HepG2 (cell line): ENCODE measurements around the gene ZBTB9. TPM values are rescaled to one million over a fixed set of nuclear protein-coding genes. Genes with fewer than 3 reads are reported as not detected.

Source experiments
- BORCS8-MEF2B ChIP-seq: sonication (generic); formaldehyde crosslinking; IDR thresholded peaks from 2 replicates; pipeline ENCODE4 v1.8.0; 2022; ENCODE audit warnings: mild to moderate bottlenecking, missing genetic modification reagents
- CENPBD1 ChIP-seq: sonication (generic); formaldehyde crosslinking; IDR thresholded peaks from 2 replicates; pipeline ENCODE4 v1.8.0; 2022; ENCODE audit warnings: missing genetic modification reagents, low read depth, mild to moderate bottlenecking, borderline replicate concordance
- E2F2 ChIP-seq: sonication (generic); formaldehyde crosslinking; IDR thresholded peaks from 2 replicates; pipeline ENCODE4 v1.4.0; 2020; ENCODE audit warnings: missing genetic modification reagents, borderline replicate concordance
- HOXA5 ChIP-seq: sonication (generic); formaldehyde crosslinking; IDR thresholded peaks from 2 replicates; pipeline ENCODE4 v1.4.0; 2020; ENCODE audit warnings: missing genetic modification reagents
- JUN ChIP-seq: sonication (generic); formaldehyde crosslinking; IDR thresholded peaks from 2 replicates; pipeline ENCODE4 v1.4.0; 2020; ENCODE audit warnings: mild to moderate bottlenecking, missing genetic modification reagents
- KDM3A ChIP-seq: IDR thresholded peaks from 2 replicates; pipeline ENCODE4 v1.6.1; 2018; ENCODE audit warnings: low read depth, missing compliant biosample characterization
- MAZ ChIP-seq, 2 experiments: sonication (generic) in 1 of 2; formaldehyde crosslinking in 1 of 2; IDR thresholded peaks; 2 replicates each; pipeline versions ENCODE4 v1.5.0 to v1.6.1; 2012 to 2020; ENCODE audit warnings: low read depth in 2 of 2, mild to moderate bottlenecking in 2 of 2, borderline replicate concordance in 1 of 2, improper control_type of control experiment in 1 of 2, low read length in 1 of 2, missing genetic modification reagents in 1 of 2, moderate library complexity in 1 of 2
- NAIF1 ChIP-seq: sonication (generic); formaldehyde crosslinking; IDR thresholded peaks from 2 replicates; pipeline ENCODE4 v1.5.0; 2020; ENCODE audit warnings: mild to moderate bottlenecking, missing genetic modification reagents, borderline replicate concordance
- NFIC ChIP-seq: IDR thresholded peaks from 2 replicates; pipeline ENCODE4 v1.6.1; 2012; ENCODE audit warnings: mild to moderate bottlenecking, low read length, inconsistent platforms
- RFXANK ChIP-seq: IDR thresholded peaks from 2 replicates; pipeline ENCODE4 v1.6.1; 2016
- RXRA ChIP-seq: sonication (generic); formaldehyde crosslinking; IDR thresholded peaks from 2 replicates; pipeline ENCODE4 v1.5.1; 2020; ENCODE audit warnings: missing genetic modification reagents
- SALL2 ChIP-seq: sonication (generic); formaldehyde crosslinking; IDR thresholded peaks from 2 replicates; pipeline ENCODE4 v1.8.1; 2023; ENCODE audit warnings: mild to moderate bottlenecking, missing genetic modification reagents, inconsistent platforms
- SOX6 ChIP-seq, 2 experiments: fragments of 450-650 bp in 1 of 2; sonication (generic) in 1 of 2; formaldehyde crosslinking in 1 of 2; IDR thresholded peaks; 2 replicates each; pipeline versions ENCODE4 v1.4.0 to v1.6.1; 2017 to 2020; ENCODE audit warnings: antibody characterized with exemption in 1 of 2, mild to moderate bottlenecking in 1 of 2, missing genetic modification reagents in 1 of 2
- ZBTB1 ChIP-seq: sonication (generic); formaldehyde crosslinking; IDR thresholded peaks from 2 replicates; pipeline ENCODE4 v1.4.0; 2020; ENCODE audit warnings: missing genetic modification reagents, borderline replicate concordance
- ZBTB49 ChIP-seq: sonication (generic); formaldehyde crosslinking; IDR thresholded peaks from 2 replicates; pipeline ENCODE4 v1.4.0; 2020; ENCODE audit warnings: missing genetic modification reagents, borderline replicate concordance
- ZFAT ChIP-seq: sonication (generic); formaldehyde crosslinking; conservative IDR thresholded peaks from 2 replicates; pipeline ENCODE4 v1.8.1; 2023; ENCODE audit warnings: missing genetic modification reagents, inconsistent platforms
- ZFP36L1 ChIP-seq: sonication (generic); formaldehyde crosslinking; IDR thresholded peaks from 2 replicates; pipeline ENCODE4 v1.8.0; 2022; ENCODE audit warnings: mild to moderate bottlenecking, missing genetic modification reagents, moderate library complexity
- ZFY ChIP-seq: sonication (generic); formaldehyde crosslinking; IDR thresholded peaks from 2 replicates; pipeline ENCODE4 v1.4.0; 2020; ENCODE audit warnings: missing genetic modification reagents
- ZKSCAN1 ChIP-seq: fragments of 150-350 bp; IDR thresholded peaks from 2 replicates; pipeline ENCODE4 v1.6.1; 2014; ENCODE audit warnings: low read length
- ZNF18 ChIP-seq: sonication (generic); formaldehyde crosslinking; IDR thresholded peaks from 2 replicates; pipeline ENCODE4 v1.8.0; 2022; ENCODE audit warnings: mild to moderate bottlenecking, missing genetic modification reagents; ENCODE audit not compliant: insufficient replicate concordance
- ZNF335 ChIP-seq: sonication (generic); formaldehyde crosslinking; IDR thresholded peaks from 2 replicates; pipeline ENCODE4 v1.4.0; 2020; ENCODE audit warnings: missing genetic modification reagents
- ZNF572 ChIP-seq: sonication (generic); formaldehyde crosslinking; IDR thresholded peaks from 2 replicates; pipeline ENCODE4 v1.5.1; 2020; ENCODE audit warnings: mild to moderate bottlenecking, missing genetic modification reagents
- ZNF607 ChIP-seq: sonication (generic); formaldehyde crosslinking; IDR thresholded peaks from 2 replicates; pipeline ENCODE4 v1.5.1; 2020; ENCODE audit warnings: missing genetic modification reagents, mild to moderate bottlenecking, borderline replicate concordance
- ZNF790 ChIP-seq: sonication (generic); formaldehyde crosslinking; IDR thresholded peaks from 2 replicates; pipeline ENCODE4 v1.8.0; 2022; ENCODE audit warnings: missing genetic modification reagents, mild to moderate bottlenecking, borderline replicate concordance
- polyA plus RNA-seq, 8 experiments: library from polyadenylated mRNA; depleted of rRNA in 3 of 8; stranded (reverse) in 7 of 8; unstranded in 1 of 8; fragments of >200 nt; fragmentation: Illumina TruSeq in 4 of 8; extraction: Trizol in 4 of 8; gene quantifications; 2 replicates each; pipeline versions ENCODE4 v1.2.1 to v1.2.3, GENCODE V29; 2011 to 2016; ENCODE audit warnings: low read depth in 4 of 8, missing spikeins in 1 of 8, mixed read lengths in 1 of 8; ENCODE audit not compliant: insufficient read depth in 1 of 8
- total RNA-seq, 5 experiments: library from RNA; depleted of rRNA; stranded (reverse); fragments of >200 nt; fragmentation: Illumina TruSeq; extraction: Trizol; gene quantifications; 2 replicates each; pipeline ENCODE4 v1.2.3, GENCODE V29; 2016; ENCODE audit warnings: low read depth in 1 of 5

The ZBTB9 gene
- total and polyA plus RNA-seq, 2 of the 13 experiments (the other 11 are each of a cell fraction or from before 2014, with no cell fraction given): 5.3 to 9.2 TPM

GRCh38 chr6:33417903-33418689 is 36.3 kb upstream of the ZBTB9 start, which contains the start of gene CUTA (continued):
- TF ChIP-seq ZFAT (CRISPR knock-in tag) (0 out of 2 replicates have a peak, but pooled peaks have one; percentile 53), ZKSCAN1 (no peak), ZNF572 (CRISPR knock-in tag) (0 out of 2 replicates have a peak, but pooled peaks have one; percentile 53), BORCS8-MEF2B (CRISPR knock-in tag) (no peak; the same call in 1 of the 2 replicates), ZBTB49 (CRISPR knock-in tag) (no peak), HOXA5 (CRISPR knock-in tag) (peak; percentile 90), CENPBD1 (CRISPR knock-in tag) (no peak; the same call in 1 of the 2 replicates), ZNF607 (CRISPR knock-in tag) (peak; percentile 99), E2F2 (CRISPR knock-in tag) (peak; percentile 60; the same call in 1 of the 2 replicates), MAZ (IDR thresholded peaks at IDR 0.05; ENCODE audit: borderline replicate concordance, low read depth, low read length) (peak; percentile 77; the same call in 1 of the 2 replicates), MAZ (CRISPR knock-in tag; IDR thresholded peaks at IDR 0.05; ENCODE audit: low read depth) (peak; percentile 82), SOX6 (IDR thresholded peaks at IDR 0.05) (no peak), SOX6 (CRISPR knock-in tag; IDR thresholded peaks at IDR 0.05) (peak; percentile 75), ZNF18 (peak; percentile 97), NAIF1 (peak; percentile 88; the same call in 1 of the 2 replicates), RFXANK (CRISPR knock-in tag) (peak; percentile 92), ZFP36L1 (CRISPR knock-in tag) (no peak), ZBTB1 (CRISPR knock-in tag) (no peak), ZNF790 (CRISPR knock-in tag) (peak; percentile 96; the same call in 1 of the 2 replicates), ZFY (CRISPR knock-in tag) (peak; percentile 92), KDM3A (CRISPR knock-in tag) (no peak; the same call in none of the 2 replicates), RXRA (peak; percentile 88), JUN (CRISPR knock-in tag) (peak; percentile 44), ZNF335 (peak; percentile 59), NFIC (no peak), SALL2 (peak; percentile 92)
